GM19324 (cell line): ENCODE data around the gene GPX8.

Experiments used
- ATAC-seq: cut with Tn5 transposase; IDR thresholded peaks from one replicate; pipeline ENCODE4 v1.9.1; 2021; ENCODE audit warnings: mild to moderate bottlenecking, moderate library complexity; ENCODE audit not compliant: unreplicated experiment, low FRiP score

GPX8 gene

GRCh38 chr5:55159763-55160492 lies at the start of gene GPX8:
Gene GPX8, plus strand, starts transcription at chr5:55160171. Its CDS starts 22 bp downstream, at chr5:55160193.
- no peak for ATAC-seq

- no peak for ATAC-seq
Observed at GRCh38 chr5:55110217-55110616, 49.8 kb upstream of the GPX8 start.

DNA sequence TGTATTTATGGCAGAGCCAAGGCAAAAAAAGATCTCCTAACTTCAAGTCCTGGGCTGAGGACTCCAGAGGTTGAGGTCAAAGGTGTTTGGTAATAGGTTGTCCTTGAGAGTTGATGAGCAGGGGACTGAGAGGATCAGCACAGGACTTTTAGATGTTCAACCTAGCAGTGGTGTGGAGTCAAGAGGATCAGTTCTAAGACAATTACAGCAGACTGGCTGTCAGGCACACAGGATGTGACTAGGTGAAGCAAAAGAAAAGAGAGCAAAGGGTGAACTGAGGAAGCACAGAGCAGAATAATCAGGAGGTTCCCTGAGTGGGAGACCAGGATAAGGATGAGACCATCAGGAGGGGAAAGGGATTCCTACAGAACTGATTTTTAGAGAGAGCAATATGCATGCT lies 46.6 kb upstream of the GPX8 start:
- ATAC-seq = no peak

- no peak for ATAC-seq
Observed at GRCh38 chr5:55114061-55114460, 45.9 kb upstream of the GPX8 start.

- ATAC-seq = no peak
Observed at GRCh38 chr5:55123365-55123764, 36.6 kb upstream of the GPX8 start.

DNA sequence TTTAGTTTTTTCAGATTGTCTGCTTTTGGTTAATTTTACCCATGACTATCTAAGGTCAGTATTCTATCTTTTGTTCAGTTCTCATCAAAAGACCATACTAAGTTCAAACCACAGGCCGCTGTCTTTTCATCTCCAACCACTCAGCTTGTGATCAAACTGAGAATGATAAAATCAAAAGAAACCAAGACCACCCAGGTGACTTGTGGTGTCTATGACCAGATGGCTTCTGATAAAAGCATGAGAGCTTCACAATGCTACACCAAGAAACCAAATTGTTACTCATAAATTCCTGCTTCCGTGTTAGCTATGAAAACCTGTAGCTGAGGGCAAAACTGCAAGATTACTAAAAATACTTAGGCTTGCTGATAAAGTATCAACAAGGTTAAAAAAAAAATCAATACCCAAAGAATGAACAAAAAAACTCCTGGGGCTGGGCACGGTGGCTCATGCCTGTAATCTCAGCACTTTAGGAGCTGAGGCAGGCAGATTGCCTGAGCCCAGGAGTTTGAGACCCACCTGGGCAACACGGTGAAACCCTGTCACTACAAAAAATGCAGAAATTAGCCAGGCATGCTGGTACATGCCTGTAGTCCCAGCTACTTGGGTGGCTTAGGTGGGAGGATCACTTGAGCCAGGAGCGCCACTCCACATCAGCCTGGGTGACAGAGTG lies 25.8 kb upstream of the GPX8 start:
- no peak for ATAC-seq

DNA sequence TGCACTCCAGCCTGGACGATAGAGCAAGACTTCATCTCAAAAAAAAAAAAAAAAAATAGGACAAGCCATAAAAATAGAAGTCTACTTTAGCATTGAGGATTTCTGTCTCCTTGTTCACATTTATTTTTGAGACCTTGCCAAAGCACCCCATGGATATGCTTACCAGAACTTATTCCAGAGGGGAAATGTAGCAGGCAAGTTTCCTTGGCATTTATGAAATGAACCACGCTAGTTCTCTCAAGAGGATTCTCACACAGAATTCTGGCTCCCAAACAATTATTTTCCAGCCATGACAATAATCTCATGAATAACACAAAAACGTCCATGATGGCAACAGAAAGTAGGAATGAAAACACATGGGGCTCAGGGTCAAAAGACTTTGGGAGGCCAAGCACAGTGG lies 23.4 kb upstream of the GPX8 start:
- no peak for ATAC-seq

- ATAC-seq = no peak
Observed at GRCh38 chr5:55140908-55141665, 18.9 kb upstream of the GPX8 start.

GRCh38 chr5:55141945-55142690 lies 17.9 kb upstream of the GPX8 start:
- ATAC-seq = no peak

DNA sequence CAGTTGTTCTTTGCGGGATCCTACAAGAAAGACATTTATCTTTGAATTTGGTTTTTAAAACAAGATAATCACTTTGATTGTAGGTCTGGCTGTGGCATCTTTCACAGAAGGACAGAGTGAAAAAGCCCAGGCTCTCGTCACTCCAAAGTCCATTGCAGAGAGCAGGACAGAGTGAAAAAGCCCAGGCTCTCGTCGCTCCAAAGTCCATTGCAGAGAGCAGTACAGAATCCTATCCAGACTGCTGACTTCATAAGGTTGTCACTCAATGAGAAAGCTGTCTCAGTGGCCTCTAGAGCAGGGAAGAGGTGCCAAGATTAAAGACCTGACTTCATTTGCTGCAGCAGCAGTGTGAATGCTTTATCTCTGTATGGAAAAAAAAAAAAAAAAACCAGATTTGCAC lies 16.3 kb upstream of the GPX8 start:
- ATAC-seq = no peak

- ATAC-seq = no peak
Observed at GRCh38 chr5:55146080-55146479, 13.9 kb upstream of the GPX8 start.

DNA sequence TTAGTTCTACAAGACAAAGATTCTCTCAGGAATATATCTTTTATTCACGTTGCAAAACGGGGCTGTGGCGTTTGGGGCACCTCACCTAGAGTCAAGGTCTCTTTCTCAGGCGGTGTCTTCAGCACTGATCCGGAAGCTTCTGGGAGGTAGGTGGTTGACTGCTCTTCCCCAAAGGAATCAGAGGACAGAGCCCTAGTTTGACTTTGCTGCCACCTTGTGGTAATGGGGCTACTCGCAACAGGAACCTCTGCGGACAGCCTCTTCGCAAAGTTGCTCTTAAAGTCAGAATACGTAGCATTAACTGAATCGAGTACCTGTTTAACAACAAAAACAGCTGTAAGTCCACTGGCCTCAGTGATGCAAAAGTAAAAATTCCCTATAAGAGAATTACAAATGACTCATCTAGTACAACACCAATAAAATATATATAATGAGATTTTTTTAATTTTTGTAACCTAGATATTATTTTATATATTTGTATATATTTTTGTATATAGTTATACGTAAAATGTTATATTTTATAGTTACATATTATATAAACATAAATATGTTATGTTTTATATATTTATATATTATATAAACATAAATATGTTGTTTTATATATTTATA lies 13.3 kb upstream of the GPX8 start:
- peak; percentile 61 for ATAC-seq

GRCh38 chr5:55149308-55149795 lies 10.6 kb upstream of the GPX8 start:
- no peak for ATAC-seq

DNA sequence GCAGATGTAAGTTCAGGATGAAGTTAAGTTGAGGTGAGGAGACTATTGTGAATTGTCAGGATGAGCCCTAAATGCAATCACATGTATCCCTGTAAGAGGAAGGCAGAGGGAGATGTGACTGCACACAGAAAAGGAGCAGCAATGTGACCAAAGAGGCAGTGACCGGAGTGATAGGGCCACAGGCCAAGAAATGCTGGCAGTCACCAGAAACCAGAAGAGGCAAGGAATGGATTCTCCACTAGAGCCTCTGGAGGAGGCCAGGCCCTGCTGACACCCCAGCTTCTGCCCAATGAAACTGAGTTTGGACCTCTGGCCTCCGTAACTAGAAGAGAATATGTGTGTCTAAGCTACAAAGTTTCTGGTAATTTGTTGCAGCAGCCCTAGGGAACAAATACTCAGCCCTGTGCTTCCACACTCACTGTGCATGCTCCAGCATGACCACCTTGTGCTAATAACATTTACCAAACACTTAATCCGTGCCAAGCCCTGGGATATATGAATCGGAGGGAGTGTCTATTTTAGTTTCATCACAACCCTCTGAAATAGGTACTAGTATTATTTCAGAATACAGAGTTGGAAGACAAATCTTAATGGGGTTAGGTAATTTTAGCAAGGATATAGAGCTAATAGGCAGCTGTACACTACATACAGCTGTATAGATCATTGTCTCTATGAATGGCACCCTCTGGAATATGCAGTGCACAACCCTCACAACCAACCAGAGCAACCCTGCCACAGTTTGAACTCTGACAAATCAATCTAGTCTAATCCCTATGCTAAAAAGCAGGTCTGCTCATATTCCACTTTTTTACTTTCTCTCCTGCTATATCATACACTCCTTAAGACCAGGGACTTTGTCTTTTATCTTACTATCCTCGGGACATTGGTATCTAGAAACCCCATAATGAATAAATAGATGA lies 7.8 kb upstream of the GPX8 start:
- no peak for ATAC-seq

- ATAC-seq = no peak
Observed at GRCh38 chr5:55154873-55155272, 5.1 kb upstream of the GPX8 start.

DNA sequence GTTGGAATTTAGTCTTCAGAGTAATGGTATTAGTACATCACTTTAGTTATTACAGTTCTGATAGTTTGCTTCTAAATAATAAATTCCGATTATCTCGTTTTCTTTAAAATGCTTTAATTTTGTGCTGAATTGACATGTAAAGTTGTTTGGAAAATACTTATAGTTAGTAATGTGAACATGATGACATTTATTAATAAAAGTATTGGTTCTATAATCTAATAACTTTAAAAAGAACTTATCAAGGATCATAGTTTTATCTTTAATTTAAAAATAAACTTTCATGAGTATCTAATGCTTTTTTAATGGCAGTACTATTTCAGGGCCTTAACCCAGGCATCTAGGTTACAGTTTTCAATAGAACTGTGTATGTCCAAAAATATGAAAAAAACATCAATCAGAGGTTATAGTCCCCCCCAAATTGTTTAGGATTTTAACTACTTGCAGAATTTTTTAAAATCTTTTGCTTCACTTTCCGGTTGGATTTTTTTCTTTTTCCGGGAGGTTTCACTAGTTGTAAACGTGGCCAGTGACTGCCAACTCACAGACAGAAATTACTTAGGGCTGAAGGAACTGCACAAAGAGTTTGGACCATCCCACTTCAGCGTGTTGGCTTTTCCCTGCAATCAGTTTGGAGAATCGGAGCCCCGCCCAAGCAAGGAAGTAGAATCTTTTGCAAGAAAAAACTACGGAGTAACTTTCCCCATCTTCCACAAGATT lies 680 bp downstream of the GPX8 start:
- ATAC-seq = no peak

GRCh38 chr5:55162666-55163065 lies 2.7 kb downstream of the GPX8 start:
- ATAC-seq = no peak

DNA sequence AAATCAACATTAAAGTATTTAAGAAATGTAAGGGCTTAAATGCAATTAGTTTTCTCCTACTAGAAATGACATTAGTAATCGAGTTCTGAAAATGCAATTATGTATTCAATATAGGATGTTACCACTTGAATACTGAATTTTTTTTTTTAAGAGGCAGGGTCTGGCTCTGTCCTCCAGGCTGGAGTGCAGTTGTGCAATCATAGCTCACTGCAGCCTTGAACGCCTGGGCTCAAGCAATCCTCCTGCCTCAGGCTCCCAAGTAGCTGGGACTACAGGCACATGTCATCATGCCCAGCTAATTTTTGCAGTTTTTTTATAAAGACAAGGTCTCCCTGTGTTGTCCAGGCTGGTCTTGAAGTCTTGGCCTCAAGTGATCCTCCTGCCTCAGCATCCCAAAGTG lies 11.5 kb downstream of the GPX8 start:
- no peak for ATAC-seq
